HCT116 (cell line): Measurements from ENCODE around the gene PCDH15. TPM values are rescaled to one million over a fixed set of nuclear protein-coding genes. Genes with fewer than 3 reads are reported as not detected.
"Not testable (repeated sequence)": the region's sequence is repeated elsewhere in the genome, so short reads cannot be mapped to it uniquely, and the experiment has no call there.

Experiments
- ATAC-seq: fragments of 200-7000 bp; cut with Tn5 transposase; 2 replicates; pipeline ENCODE4 v1.9.1; 2020; ENCODE audit warnings: mild to moderate bottlenecking, moderate library complexity
- BruUV-seq: library from RNA; stranded (reverse); fragments of 400-500 nt; replicated peaks from 2 replicates; lab custom pipeline; 2021; lab: Mats Ljungman, UMichigan
- CTCF ChIA-PET: fragments of 300-600 bp; sonication (Branson Sonifier 250); formaldehyde crosslinking; loops from one replicate; lab custom pipeline; 2021; ENCODE audit warnings: antibody characterized with exemption; lab: Charles Lee
- POLR2A ChIA-PET: fragments of 300-600, 350-600 bp; sonication (Branson Sonifier 250); formaldehyde crosslinking; loops from one replicate; lab custom pipeline; 2021; ENCODE audit warnings: antibody characterized with exemption; lab: Charles Lee
- RAD21 ChIA-PET, 2 experiments: fragments of 300-600 bp; sonication (Branson Sonifier 250); formaldehyde crosslinking; loops; one replicate each; lab custom pipeline; 2023; ENCODE audit warnings: low total read pairs in 2 of 2; ENCODE audit not compliant: uncharacterized antibody in 2 of 2, unreplicated experiment in 2 of 2, low non-redundant PET in 1 of 2; lab: Charles Lee
- DNase-seq: peaks from one replicate; pipeline ENCODE4 v3.0.0-alpha.2; 2010; ENCODE audit warnings: low read depth, low spot score
- H2AFZ ChIP-seq: fragments of 200-600 bp; shearing (Covaris generic), sonication (generic); 2 replicates; pipeline ENCODE4 v1.6.1; 2017; ENCODE audit warnings: low read depth, mixed run types, mixed read lengths, antibody characterized with exemption, low read length; ENCODE audit not compliant: poor library complexity, severe bottlenecking
- H3K27ac ChIP-seq: 2 replicates; pipeline ENCODE4 v1.5.1; 2012; ENCODE audit warnings: low read depth, low read length
- H3K27me3 ChIP-seq: fragments of 200-600 bp; sonication (generic); 2 replicates; pipeline ENCODE4 v1.6.1; 2016; ENCODE audit warnings: mixed run types, low read length, mixed read lengths; ENCODE audit not compliant: insufficient read depth
- H3K36me3 ChIP-seq, 2 experiments: fragments of 200-500 bp in 1 of 2; fragments of 200-600 bp in 1 of 2; sonication (Bioruptor generic) in 1 of 2; sonication (generic) in 1 of 2; 2 replicates each; pipeline versions ENCODE4 v1.5.1 to v1.6.1; 2014 to 2016; ENCODE audit warnings: low read length in 2 of 2, inconsistent platforms in 1 of 2, mixed read lengths in 1 of 2, mixed run types in 1 of 2; ENCODE audit not compliant: insufficient read depth in 2 of 2, control insufficient read depth in 1 of 2
- H3K4me1 ChIP-seq, 2 experiments: fragments of 200-600 bp in 1 of 2; sonication (generic) in 1 of 2; 2 replicates each; pipeline versions ENCODE4 v1.5.1 to v1.6.1; 2012 to 2017; ENCODE audit warnings: low read length in 2 of 2, inconsistent platforms in 1 of 2, mild to moderate bottlenecking in 1 of 2, mixed read lengths in 1 of 2, mixed run types in 1 of 2, moderate library complexity in 1 of 2; ENCODE audit not compliant: insufficient read depth in 2 of 2, control insufficient read depth in 1 of 2
- H3K4me2 ChIP-seq: fragments of 200-600 bp; sonication (generic); 2 replicates; pipeline ENCODE4 v1.6.1; 2017; ENCODE audit warnings: mixed run types, low read length, mixed read lengths
- H3K4me3 ChIP-seq, 2 experiments: fragments of 200-600 bp in 1 of 2; sonication (generic) in 1 of 2; replicated peaks in 1 of 2; 2 replicates each; pipeline ENCODE4 v1.5.1; 2011 to 2016; ENCODE audit warnings: low read length in 2 of 2, control low read depth in 1 of 2, low read depth in 1 of 2, mild to moderate bottlenecking in 1 of 2, mixed read lengths in 1 of 2, mixed run types in 1 of 2
- H3K79me2 ChIP-seq: fragments of 200-600 bp; sonication (generic); 2 replicates; pipeline ENCODE4 v1.6.1; 2017; ENCODE audit warnings: mild to moderate bottlenecking, mixed run types, low read length, moderate library complexity, mixed read lengths; ENCODE audit not compliant: insufficient read depth
- H3K9ac ChIP-seq: fragments of 200-600 bp; sonication (generic); 2 replicates; pipeline ENCODE4 v1.6.1; 2016; ENCODE audit warnings: low read length, mixed read lengths
- H3K9me2 ChIP-seq: fragments of 200-600 bp; sonication (generic), shearing (Covaris generic); 2 replicates; pipeline ENCODE4 v1.6.1; 2017; ENCODE audit warnings: mixed run types, mild to moderate bottlenecking, moderate library complexity; ENCODE audit not compliant: insufficient read depth
- H3K9me3 ChIP-seq, 2 experiments: fragments of 200-500 bp in 1 of 2; fragments of 200-600 bp in 1 of 2; sonication (Bioruptor generic) in 1 of 2; sonication (generic) in 1 of 2; 2 replicates each; pipeline ENCODE4 v1.6.1; 2014 to 2017; ENCODE audit warnings: low read length in 2 of 2, mixed read lengths in 2 of 2, inconsistent platforms in 1 of 2, low read depth in 1 of 2, mild to moderate bottlenecking in 1 of 2, mixed run types in 1 of 2, moderate library complexity in 1 of 2; ENCODE audit not compliant: control insufficient read depth in 1 of 2, insufficient read depth in 1 of 2
- H4K20me1 ChIP-seq: fragments of 200-600 bp; sonication (generic), shearing (Covaris generic); 2 replicates; pipeline ENCODE4 v1.6.1; 2017; ENCODE audit warnings: mixed run types, mild to moderate bottlenecking, moderate library complexity; ENCODE audit not compliant: insufficient read depth
- CEBPB ChIP-seq: IDR thresholded peaks from 2 replicates; pipeline ENCODE4 v1.6.1; 2012; ENCODE audit warnings: low read depth
- ELF1 ChIP-seq: IDR thresholded peaks from 2 replicates; pipeline ENCODE4 v1.6.1; 2012; ENCODE audit warnings: low read depth, borderline replicate concordance
- EZH2 ChIP-seq: fragments of 200-600 bp; sonication (generic); IDR thresholded peaks from 2 replicates; pipeline ENCODE4 v1.6.1; 2017; ENCODE audit warnings: antibody characterized with exemption, mixed run types
- EZH2phosphoT487 ChIP-seq: fragments of 200-600 bp; IDR thresholded peaks from 2 replicates; pipeline ENCODE4 v1.6.1; 2018; ENCODE audit warnings: antibody characterized with exemption, borderline replicate concordance
- JUND ChIP-seq: IDR thresholded peaks from 2 replicates; pipeline ENCODE4 v1.6.1; 2012
- RAD21 ChIP-seq: IDR thresholded peaks from 2 replicates; pipeline ENCODE4 v1.6.1; 2012; ENCODE audit warnings: low read depth, mild to moderate bottlenecking
- SIN3A ChIP-seq: IDR thresholded peaks from 2 replicates; pipeline ENCODE4 v1.6.1; 2012; ENCODE audit warnings: low read depth
- ZFX ChIP-seq: fragments of 450-650 bp; IDR thresholded peaks from 2 replicates; pipeline ENCODE4 v1.6.1; 2017
- ZNF274 ChIP-seq: fragments of 200-500 bp; sonication (Bioruptor generic); IDR thresholded peaks from 2 replicates; pipeline ENCODE4 v1.6.1; 2014; ENCODE audit warnings: mild to moderate bottlenecking, low read depth, low read length, inconsistent platforms
- intact Hi-C: fragments of 100-400 bp; cut with micrococcal nuclease; formaldehyde crosslinking; loops from 2 replicates; pipeline ENCODE4 v1.10.0; 2022
- total RNA-seq: library from RNA; stranded (reverse); gene quantifications from one replicate; pipeline ENCODE4 v1.2.1, GENCODE V29; 2021; ENCODE audit not compliant: unreplicated experiment
- TF ChIP-seq, protein P1 (sequence below), 3 experiments: fragments of 200-600 bp in 1 of 3; sonication (generic) in 1 of 3; IDR thresholded peaks in 2 of 3; conservative IDR thresholded peaks in 1 of 3; 2 replicates each; pipeline ENCODE4 v1.5.1; 2012 to 2017; ENCODE audit warnings: low read depth in 2 of 3, low read length in 2 of 3, antibody characterized with exemption in 1 of 3, borderline replicate concordance in 1 of 3, control low read depth in 1 of 3, mild to moderate bottlenecking in 1 of 3, mixed read lengths in 1 of 3, mixed run types in 1 of 3, moderate library complexity in 1 of 3; ENCODE audit not compliant: insufficient read depth in 1 of 3
- TF ChIP-seq, protein P2 (sequence below): IDR thresholded peaks from 2 replicates; pipeline ENCODE4 v1.6.1; 2011; ENCODE audit warnings: mild to moderate bottlenecking, low read length, moderate library complexity; ENCODE audit not compliant: insufficient replicate concordance; ENCODE audit errors: extremely low read depth

The PCDH15 gene
- total RNA-seq, 1 experiment from 2014 or later: not detected

DNA sequence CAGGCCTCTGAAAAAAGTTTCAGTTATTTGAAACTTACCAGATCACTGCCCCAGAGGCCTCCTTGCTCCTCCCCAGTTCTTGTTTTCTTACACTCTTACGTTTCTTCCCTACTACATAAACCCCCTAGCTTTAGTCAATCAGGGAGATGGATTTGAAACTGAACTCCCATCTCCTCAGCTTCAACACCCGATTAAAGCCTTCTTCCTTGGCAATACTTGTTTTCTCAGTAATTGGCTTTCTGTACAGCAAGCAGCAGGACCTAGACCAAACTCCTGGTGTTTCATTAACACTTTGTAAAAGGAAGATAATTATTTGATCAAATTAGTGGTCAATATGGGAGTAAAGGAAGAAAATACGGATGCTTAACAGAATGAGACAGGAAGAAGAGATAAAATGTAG, 870.4 kb downstream of the PCDH15 start:
- ChIA-PET POLR2A (no interaction called here), CTCF (no interaction called here), RAD21 (no interaction called here)
- Histone ChIP-seq H3K9me3 (peaks cover 3 to 13% of the 10 kb centered on the region in 2 experiments; a peak in 2 of 4 replicates), H3K4me1 (no peaks in the 10 kb centered on the region), H3K4me3 (no peak overlapping the region), H3K9me2 (no peaks in the 10 kb centered on the region), H3K27me3 (no peaks in the 10 kb centered on the region), H3K4me2 (no peak overlapping the region), H2AFZ (no peak overlapping the region), H3K79me2 (no peaks in the 10 kb centered on the region), H3K9ac (no peak overlapping the region), H3K27ac (no peak overlapping the region), H3K36me3 (no peaks in the 10 kb centered on the region), H4K20me1 (no peaks in the 10 kb centered on the region)
- DNase-seq (no peak), ATAC-seq (no peak)
- intact Hi-C loops: no loop called here
- no TSS peak for BruUV-seq
- TF ChIP-seq SIN3A (no peak), ZNF274 (no peak), EZH2 (no peak), EZH2phosphoT487 (no peak), ZFX (no peak), RAD21 (no peak), ELF1 (no peak), CEBPB (no peak), JUND (no peak)
- TF ChIP-seq, protein P1, sequence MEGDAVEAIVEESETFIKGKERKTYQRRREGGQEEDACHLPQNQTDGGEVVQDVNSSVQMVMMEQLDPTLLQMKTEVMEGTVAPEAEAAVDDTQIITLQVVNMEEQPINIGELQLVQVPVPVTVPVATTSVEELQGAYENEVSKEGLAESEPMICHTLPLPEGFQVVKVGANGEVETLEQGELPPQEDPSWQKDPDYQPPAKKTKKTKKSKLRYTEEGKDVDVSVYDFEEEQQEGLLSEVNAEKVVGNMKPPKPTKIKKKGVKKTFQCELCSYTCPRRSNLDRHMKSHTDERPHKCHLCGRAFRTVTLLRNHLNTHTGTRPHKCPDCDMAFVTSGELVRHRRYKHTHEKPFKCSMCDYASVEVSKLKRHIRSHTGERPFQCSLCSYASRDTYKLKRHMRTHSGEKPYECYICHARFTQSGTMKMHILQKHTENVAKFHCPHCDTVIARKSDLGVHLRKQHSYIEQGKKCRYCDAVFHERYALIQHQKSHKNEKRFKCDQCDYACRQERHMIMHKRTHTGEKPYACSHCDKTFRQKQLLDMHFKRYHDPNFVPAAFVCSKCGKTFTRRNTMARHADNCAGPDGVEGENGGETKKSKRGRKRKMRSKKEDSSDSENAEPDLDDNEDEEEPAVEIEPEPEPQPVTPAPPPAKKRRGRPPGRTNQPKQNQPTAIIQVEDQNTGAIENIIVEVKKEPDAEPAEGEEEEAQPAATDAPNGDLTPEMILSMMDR (IDR thresholded peaks at IDR 0.05 in 2 of 3, conservative IDR thresholded peaks at IDR 0.05 in 1 of 3; ENCODE audit: borderline replicate concordance in 1 of 3, insufficient read depth in 1 of 3, low read depth in 2 of 3, low read length in 2 of 3): no peak
- TF ChIP-seq, protein P2, sequence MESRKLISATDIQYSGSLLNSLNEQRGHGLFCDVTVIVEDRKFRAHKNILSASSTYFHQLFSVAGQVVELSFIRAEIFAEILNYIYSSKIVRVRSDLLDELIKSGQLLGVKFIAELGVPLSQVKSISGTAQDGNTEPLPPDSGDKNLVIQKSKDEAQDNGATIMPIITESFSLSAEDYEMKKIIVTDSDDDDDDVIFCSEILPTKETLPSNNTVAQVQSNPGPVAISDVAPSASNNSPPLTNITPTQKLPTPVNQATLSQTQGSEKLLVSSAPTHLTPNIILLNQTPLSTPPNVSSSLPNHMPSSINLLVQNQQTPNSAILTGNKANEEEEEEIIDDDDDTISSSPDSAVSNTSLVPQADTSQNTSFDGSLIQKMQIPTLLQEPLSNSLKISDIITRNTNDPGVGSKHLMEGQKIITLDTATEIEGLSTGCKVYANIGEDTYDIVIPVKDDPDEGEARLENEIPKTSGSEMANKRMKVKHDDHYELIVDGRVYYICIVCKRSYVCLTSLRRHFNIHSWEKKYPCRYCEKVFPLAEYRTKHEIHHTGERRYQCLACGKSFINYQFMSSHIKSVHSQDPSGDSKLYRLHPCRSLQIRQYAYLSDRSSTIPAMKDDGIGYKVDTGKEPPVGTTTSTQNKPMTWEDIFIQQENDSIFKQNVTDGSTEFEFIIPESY: no peak

DNA sequence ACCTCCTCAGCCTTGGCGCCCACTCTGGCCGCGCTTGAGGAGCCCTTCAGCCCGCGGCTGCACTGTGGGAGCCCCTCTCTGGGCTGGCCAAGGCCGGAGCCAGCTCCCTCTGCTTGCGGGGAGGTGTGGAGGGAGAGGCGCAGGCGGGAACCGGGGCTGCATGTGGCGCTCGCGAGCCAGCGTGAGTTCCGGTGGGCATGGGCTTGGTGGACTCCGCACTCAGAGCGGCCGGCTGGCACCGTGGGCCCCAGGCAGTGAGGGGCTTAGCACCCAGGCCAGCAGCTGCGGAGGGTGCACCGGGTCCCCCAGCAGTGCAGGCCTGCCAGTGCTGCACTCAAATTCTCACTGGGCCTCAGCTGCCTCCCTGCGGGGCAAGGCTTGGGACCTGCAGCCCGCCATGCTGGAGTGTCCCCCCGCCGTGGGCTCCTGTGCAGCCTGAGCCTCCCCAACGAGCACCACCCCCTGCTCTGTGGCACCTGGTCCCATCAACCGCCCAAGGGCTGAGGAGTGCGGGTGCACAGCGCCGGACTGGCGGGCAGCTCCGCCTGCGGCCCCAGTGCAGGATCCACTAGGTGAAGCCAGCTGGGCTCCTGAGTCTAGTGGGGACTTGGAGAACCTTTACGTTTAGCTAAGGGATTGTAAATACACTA, 876.9 kb downstream of the PCDH15 start:
- CTCF ChIA-PET: not testable (repeated sequence)

More for the DNA sequence above, 876.9 kb downstream of the PCDH15 start:
- H3K4me3 ChIP-seq, H3K36me3 ChIP-seq, H3K27ac ChIP-seq, BruUV-seq, H3K4me1 ChIP-seq, intact Hi-C loops, RAD21 ChIA-PET, H3K27me3 ChIP-seq, H3K9me3 ChIP-seq, H3K9me2 ChIP-seq, H3K9ac ChIP-seq, H3K79me2 ChIP-seq, H4K20me1 ChIP-seq, POLR2A ChIA-PET, ATAC-seq, DNase-seq, H2AFZ ChIP-seq, H3K4me2 ChIP-seq: not testable (repeated sequence)
